ENCODE data around the gene MEGF11. TPM values are rescaled to one million over a fixed set of nuclear protein-coding genes. Genes with fewer than 3 reads are reported as not detected.

Gene MEGF11
- total RNA-seq, 2 donors from 2014 or later, result not detected

GRCh38 chr15:65884511-65884910 lies 369.0 kb downstream of the MEGF11 start:
- H3K9ac ChIP-seq (ENCODE audit: low read depth in 2 of 2, low read length in 2 of 2), result no peak overlapping the region
- no peaks in the 10 kb centered on the region for H3K27me3 ChIP-seq
- no peak overlapping the region for H3K27ac ChIP-seq
- intact Hi-C loops (cut with DNase I), result no loop called here
- no peaks in the 10 kb centered on the region for H3K36me3 ChIP-seq
- TF ChIP-seq CTCF (IDR thresholded peaks at IDR 0.05), result no peak
- no peaks in the 10 kb centered on the region for H3K9me3 ChIP-seq
- no peaks in the 10 kb centered on the region for H3K4me1 ChIP-seq
- no peak for DNase-seq
- no peak overlapping the region for H3K4me3 ChIP-seq

GRCh38 chr15:65883571-65883970 lies 370.0 kb downstream of the MEGF11 start:
- Histone ChIP-seq H3K4me1 (no peaks in the 10 kb centered on the region), H3K4me3 (no peak overlapping the region), H3K9me3 (no peaks in the 10 kb centered on the region), H3K36me3 (no peaks in the 10 kb centered on the region), H3K9ac (ENCODE audit: low read depth in 2 of 2, low read length in 2 of 2) (no peak overlapping the region), H3K27me3 (no peaks in the 10 kb centered on the region), H3K27ac (no peak overlapping the region)
- TF ChIP-seq CTCF (IDR thresholded peaks at IDR 0.05), result no peak
- DNase-seq, result no peak
- intact Hi-C loops (cut with DNase I), result no loop called here

GRCh38 chr15:65881766-65882434 lies 371.6 kb downstream of the MEGF11 start:
- Histone ChIP-seq H3K9me3 (no peaks in the 10 kb centered on the region), H3K4me3 (no peak overlapping the region), H3K4me1 (no peaks in the 10 kb centered on the region), H3K27ac (no peak overlapping the region), H3K36me3 (no peaks in the 10 kb centered on the region), H3K9ac (ENCODE audit: low read depth in 2 of 2, low read length in 2 of 2) (no peak overlapping the region), H3K27me3 (no peaks in the 10 kb centered on the region)
- DNase-seq, result no peak
- no peak for TF ChIP-seq CTCF (IDR thresholded peaks at IDR 0.05)
- intact Hi-C loops (cut with DNase I), result no loop called here

GRCh38 chr15:65877749-65878148 lies 375.8 kb downstream of the MEGF11 start:
- no peak for DNase-seq
- H3K4me3 ChIP-seq, result no peak overlapping the region
- no peak for TF ChIP-seq CTCF (IDR thresholded peaks at IDR 0.05)
- H3K36me3 ChIP-seq, result no peaks in the 10 kb centered on the region
- H3K9me3 ChIP-seq, result no peaks in the 10 kb centered on the region
- intact Hi-C loops (cut with DNase I), result no loop called here
- no peak overlapping the region for H3K27ac ChIP-seq
- H3K9ac ChIP-seq (ENCODE audit: low read depth in 2 of 2, low read length in 2 of 2), result no peak overlapping the region
- no peaks in the 10 kb centered on the region for H3K27me3 ChIP-seq
- no peaks in the 10 kb centered on the region for H3K4me1 ChIP-seq

- intact Hi-C loops (cut with DNase I), result no loop called here
- Histone ChIP-seq H3K36me3 (no peaks in the 10 kb centered on the region), H3K27ac (no peak overlapping the region), H3K9me3 (no peaks in the 10 kb centered on the region), H3K27me3 (no peaks in the 10 kb centered on the region), H3K4me3 (no peak overlapping the region), H3K4me1 (no peaks in the 10 kb centered on the region), H3K9ac (ENCODE audit: low read depth in 2 of 2, low read length in 2 of 2) (no peak overlapping the region)
- no peak for DNase-seq
- no peak for TF ChIP-seq CTCF (IDR thresholded peaks at IDR 0.05)
Measured at GRCh38 chr15:65875458-65875857, 378.1 kb downstream of the MEGF11 start.
